HG03469 (cell line): Measurements from ENCODE around the gene CDH22.

Source experiments
- ATAC-seq: cut with Tn5 transposase; IDR thresholded peaks from one replicate; pipeline ENCODE4 v1.9.1; 2021; ENCODE audit warnings: mild to moderate bottlenecking, moderate library complexity, moderate number of reproducible peaks; ENCODE audit not compliant: unreplicated experiment

Gene CDH22

DNA sequence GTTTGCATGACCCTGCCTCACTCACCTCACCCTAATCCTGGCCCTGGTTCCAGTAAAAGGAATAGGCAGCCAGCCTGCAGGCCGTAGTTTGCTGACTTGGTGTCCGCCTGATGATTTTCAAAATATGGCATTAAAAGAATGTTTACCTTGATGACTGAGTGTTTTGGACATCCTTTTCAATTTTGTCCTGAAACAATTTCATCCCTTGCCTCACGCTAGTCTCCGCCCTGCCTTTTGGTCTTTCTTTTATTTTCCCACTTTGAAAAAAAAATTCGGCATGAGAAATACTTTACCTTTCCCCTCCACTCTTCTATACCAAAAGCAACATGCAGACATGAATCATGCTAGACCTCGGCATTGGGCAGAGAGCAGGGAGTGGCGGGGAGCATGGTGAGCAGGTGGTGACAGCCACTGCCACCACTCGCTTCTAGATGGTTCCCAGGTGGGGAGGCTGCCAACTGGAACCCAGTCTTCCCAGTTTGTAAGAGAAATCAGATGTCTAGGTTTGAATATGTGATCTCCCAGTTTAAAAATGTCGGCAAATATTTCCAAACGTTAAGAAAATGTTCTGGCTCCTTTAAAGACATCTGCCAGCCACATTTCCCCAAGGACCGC lies 180.8 kb downstream of the CDH22 start:
- ATAC-seq = no peak

DNA sequence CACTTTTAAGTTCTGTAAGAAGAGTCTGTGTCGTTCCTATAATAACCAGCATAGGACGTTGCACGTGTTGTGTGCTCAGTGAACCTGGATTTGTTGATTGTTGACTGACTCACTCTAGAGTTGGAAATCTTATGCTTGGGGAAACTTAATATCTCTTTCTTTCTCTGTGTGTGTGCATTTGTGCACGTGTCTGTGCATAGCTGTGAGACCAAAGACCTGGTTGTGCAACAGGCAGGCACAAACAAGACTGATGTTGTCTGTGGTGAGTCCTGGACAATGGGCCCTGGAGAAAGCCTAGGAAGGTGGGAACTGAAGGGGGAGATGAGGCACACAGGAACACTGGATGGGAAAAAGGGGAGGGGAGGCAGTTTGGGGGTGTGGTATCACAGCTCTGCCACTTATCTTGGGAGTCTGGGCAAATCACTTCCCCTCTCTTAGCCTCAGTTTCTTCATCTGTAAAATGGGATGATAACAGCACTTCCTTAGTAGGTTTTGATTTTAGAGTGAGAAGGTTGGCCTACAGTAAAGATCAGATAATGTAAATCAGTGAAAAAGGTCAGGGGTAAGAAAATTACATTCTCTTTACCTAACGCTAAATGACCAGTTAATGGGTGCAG lies 181.8 kb downstream of the CDH22 start:
- no peak for ATAC-seq
